Neural progenitor cell (in vitro differentiated cells): ENCODE data around the gene MGST3. TPM values are rescaled to one million over a fixed set of nuclear protein-coding genes. Genes with fewer than 3 reads are reported as not detected.

ENCODE experiments used
- DNase-seq: peaks from one replicate; pipeline ENCODE4 v3.0.0-alpha.2; 2016; ENCODE audit warnings: low spot score
- H2AFZ ChIP-seq: fragments of 200-600 bp; sonication (generic); replicated peaks from 2 replicates; pipeline ENCODE4 v1.6.1; 2016; ENCODE audit warnings: antibody characterized with exemption
- H3F3A ChIP-seq: fragments of 200-600 bp; sonication (generic); 2 replicates; pipeline ENCODE4 v1.6.1; 2016; ENCODE audit warnings: antibody characterized with exemption, low read depth
- H3K27ac ChIP-seq: fragments of 200-600 bp; sonication (generic); 2 replicates; pipeline ENCODE4 v1.5.1; 2016; ENCODE audit warnings: mild to moderate bottlenecking
- H3K27me3 ChIP-seq: fragments of 200-600 bp; sonication (generic); 2 replicates; pipeline ENCODE4 v1.6.1; 2016; ENCODE audit warnings: mild to moderate bottlenecking, moderate library complexity
- H3K36me3 ChIP-seq: fragments of 200-600 bp; sonication (generic); 2 replicates; pipeline ENCODE4 v1.5.1; 2016
- H3K4me1 ChIP-seq: fragments of 200-600 bp; sonication (generic); 2 replicates; pipeline ENCODE4 v1.6.1; 2016; ENCODE audit warnings: mixed run types
- H3K4me2 ChIP-seq: fragments of 200-600 bp; sonication (generic); 2 replicates; pipeline ENCODE4 v1.6.1; 2016
- H3K4me3 ChIP-seq: fragments of 200-600 bp; sonication (generic); 2 replicates; pipeline ENCODE4 v1.5.1; 2016
- H3K79me2 ChIP-seq: fragments of 200-600 bp; sonication (generic); 2 replicates; pipeline ENCODE4 v1.6.1; 2016; ENCODE audit warnings: low read depth
- H3K9ac ChIP-seq: fragments of 200-600 bp; sonication (generic); 2 replicates; pipeline ENCODE4 v1.6.1; 2016
- H3K9me3 ChIP-seq: fragments of 200-600 bp; sonication (generic); 2 replicates; pipeline ENCODE4 v1.5.1; 2016; ENCODE audit warnings: low read depth
- H4K20me1 ChIP-seq: fragments of 200-600 bp; sonication (generic); 2 replicates; pipeline ENCODE4 v1.6.1; 2016; ENCODE audit warnings: low read depth
- H3K27ac Mint-ChIP-seq: 3 replicates; pipeline ENCODE4 v1.8.0; 2021; ENCODE audit warnings: mixed read lengths
- H3K27me3 Mint-ChIP-seq: 2 replicates; pipeline ENCODE4 v1.8.0; 2022; ENCODE audit warnings: low read depth, mild to moderate bottlenecking, inconsistent platforms, moderate library complexity, mixed read lengths; ENCODE audit not compliant: insufficient read depth
- H3K36me3 Mint-ChIP-seq: 3 replicates; pipeline ENCODE4 v1.8.0; 2021; ENCODE audit warnings: mixed read lengths
- H3K4me1 Mint-ChIP-seq: 3 replicates; pipeline ENCODE4 v1.8.0; 2021; ENCODE audit warnings: mixed read lengths
- H3K4me3 Mint-ChIP-seq: 3 replicates; pipeline ENCODE4 v1.8.0; 2021; ENCODE audit warnings: mild to moderate bottlenecking, moderate library complexity, mixed read lengths
- H3K9me3 Mint-ChIP-seq: 3 replicates; pipeline ENCODE4 v1.8.0; 2020; ENCODE audit warnings: mixed read lengths
- EZH2 ChIP-seq: fragments of 200-600 bp; sonication (generic); IDR thresholded peaks from 2 replicates; pipeline ENCODE4 v1.6.1; 2017; ENCODE audit warnings: antibody characterized with exemption, mild to moderate bottlenecking, moderate library complexity
- EZH2phosphoT487 ChIP-seq: fragments of 200-600 bp; sonication (generic); IDR thresholded peaks from 2 replicates; pipeline ENCODE4 v1.6.1; 2017; ENCODE audit warnings: antibody characterized with exemption
- total RNA-seq: library from RNA; depleted of rRNA; stranded (reverse); fragments of >200 nt; gene quantifications from 2 replicates; pipeline ENCODE4 v1.2.3, GENCODE V29; 2015; ENCODE audit warnings: low replicate concordance
- TF ChIP-seq, protein P1 (sequence below): fragments of 200-600 bp; sonication (generic); IDR thresholded peaks from 2 replicates; pipeline ENCODE4 v1.5.1; 2017; ENCODE audit warnings: antibody characterized with exemption, mild to moderate bottlenecking

MGST3 gene
- total RNA-seq, 1 donor from 2014 or later: 69.7 TPM

DNA sequence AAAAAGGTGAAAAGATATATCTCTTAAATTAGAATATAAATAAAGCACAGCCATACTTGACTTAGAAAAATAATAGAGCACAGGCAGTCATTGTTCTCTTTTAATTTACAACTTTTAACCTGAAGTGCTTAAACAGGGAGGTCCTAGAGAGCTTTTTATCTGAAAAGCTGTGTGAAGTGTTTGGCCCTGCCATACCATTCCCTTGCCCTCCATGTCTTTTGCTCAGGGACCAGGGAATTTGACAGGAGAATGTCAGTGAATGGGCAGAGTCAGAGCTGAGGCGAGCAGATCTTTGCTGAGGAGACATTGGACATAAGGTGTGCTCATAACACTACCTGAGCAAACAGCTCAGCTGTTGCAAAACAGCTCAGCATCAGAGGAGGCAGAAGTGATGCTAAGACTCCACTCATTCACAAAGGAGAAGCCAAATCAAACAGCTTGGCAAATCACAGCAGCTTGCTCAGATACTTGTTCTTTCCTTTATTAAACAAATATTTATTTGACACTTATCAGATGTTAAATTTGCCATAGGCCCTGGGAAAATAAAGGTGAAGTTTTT lies 14.9 kb upstream of the MGST3 start:
- Histone ChIP-seq H4K20me1 (no peaks in the 10 kb centered on the region), H3K4me2 (no peak overlapping the region), H3F3A (no peaks in the 10 kb centered on the region), H3K9me3 (peaks cover 4% of the 10 kb centered on the region), H3K27me3 (no peaks in the 10 kb centered on the region), H3K4me1 (no peaks in the 10 kb centered on the region), H3K27ac (no peak overlapping the region), H3K4me3 (no peak overlapping the region), H3K36me3 (no peaks in the 10 kb centered on the region), H3K79me2 (no peaks in the 10 kb centered on the region), H3K9ac (no peak overlapping the region), H2AFZ (no peak overlapping the region)
- Mint-ChIP-seq H3K4me1 (no peaks in the 10 kb centered on the region), H3K9me3 (peaks cover 6% of the 10 kb centered on the region), H3K4me3 (no peak overlapping the region), H3K36me3 (no peaks in the 10 kb centered on the region), H3K27ac (no peak overlapping the region), H3K27me3 (peaks cover 3% of the 10 kb centered on the region)
- TF ChIP-seq, protein P1, sequence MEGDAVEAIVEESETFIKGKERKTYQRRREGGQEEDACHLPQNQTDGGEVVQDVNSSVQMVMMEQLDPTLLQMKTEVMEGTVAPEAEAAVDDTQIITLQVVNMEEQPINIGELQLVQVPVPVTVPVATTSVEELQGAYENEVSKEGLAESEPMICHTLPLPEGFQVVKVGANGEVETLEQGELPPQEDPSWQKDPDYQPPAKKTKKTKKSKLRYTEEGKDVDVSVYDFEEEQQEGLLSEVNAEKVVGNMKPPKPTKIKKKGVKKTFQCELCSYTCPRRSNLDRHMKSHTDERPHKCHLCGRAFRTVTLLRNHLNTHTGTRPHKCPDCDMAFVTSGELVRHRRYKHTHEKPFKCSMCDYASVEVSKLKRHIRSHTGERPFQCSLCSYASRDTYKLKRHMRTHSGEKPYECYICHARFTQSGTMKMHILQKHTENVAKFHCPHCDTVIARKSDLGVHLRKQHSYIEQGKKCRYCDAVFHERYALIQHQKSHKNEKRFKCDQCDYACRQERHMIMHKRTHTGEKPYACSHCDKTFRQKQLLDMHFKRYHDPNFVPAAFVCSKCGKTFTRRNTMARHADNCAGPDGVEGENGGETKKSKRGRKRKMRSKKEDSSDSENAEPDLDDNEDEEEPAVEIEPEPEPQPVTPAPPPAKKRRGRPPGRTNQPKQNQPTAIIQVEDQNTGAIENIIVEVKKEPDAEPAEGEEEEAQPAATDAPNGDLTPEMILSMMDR: no peak
- TF ChIP-seq EZH2phosphoT487: no peak
- no peak for TF ChIP-seq EZH2
- DNase-seq: no peak

- Histone ChIP-seq H3K4me2 (no peak overlapping the region), H3K9me3 (peaks cover 4% of the 10 kb centered on the region), H4K20me1 (no peaks in the 10 kb centered on the region), H3F3A (no peaks in the 10 kb centered on the region), H3K27ac (no peak overlapping the region), H3K27me3 (no peaks in the 10 kb centered on the region), H2AFZ (no peak overlapping the region), H3K36me3 (no peaks in the 10 kb centered on the region), H3K4me3 (no peak overlapping the region), H3K79me2 (no peaks in the 10 kb centered on the region), H3K4me1 (no peaks in the 10 kb centered on the region), H3K9ac (no peak overlapping the region)
- no peaks in the 10 kb centered on the region for H3K4me1 Mint-ChIP-seq
- H3K9me3 Mint-ChIP-seq: peaks cover 5% of the 10 kb centered on the region
- no peak overlapping the region for H3K4me3 Mint-ChIP-seq
- no peaks in the 10 kb centered on the region for H3K36me3 Mint-ChIP-seq
- H3K27ac Mint-ChIP-seq: no peak overlapping the region
- peaks cover 3% of the 10 kb centered on the region for H3K27me3 Mint-ChIP-seq
- TF ChIP-seq, protein P1: no peak
- no peak for TF ChIP-seq EZH2phosphoT487
- TF ChIP-seq EZH2: no peak
- no peak for DNase-seq
Measured at GRCh38 chr1:165616987-165617546, 14.0 kb upstream of the MGST3 start.

DNA sequence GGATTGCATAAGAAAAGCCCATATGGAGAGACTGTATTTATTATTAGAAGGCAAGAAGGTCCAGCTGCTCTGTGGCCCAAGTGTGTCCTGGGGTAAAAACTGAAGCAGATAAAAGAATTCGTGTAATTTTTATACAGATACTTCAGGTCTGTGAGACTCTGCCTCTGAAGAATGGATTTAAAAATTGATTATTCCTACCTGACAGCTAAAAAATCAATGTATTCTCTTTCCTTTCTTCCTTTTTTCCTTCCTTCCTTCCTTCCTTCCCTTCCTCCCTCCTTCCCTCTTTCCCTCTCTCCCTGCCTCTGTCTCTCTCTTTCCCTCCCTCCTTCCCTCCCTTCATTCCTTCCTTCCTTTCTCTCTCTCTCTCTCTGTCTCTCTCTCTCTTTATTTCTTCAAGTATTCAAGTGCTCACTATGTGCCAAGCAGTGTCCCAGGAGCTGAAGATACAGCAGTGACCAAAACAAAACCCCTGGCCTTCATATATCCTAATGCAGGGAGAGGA lies 11.3 kb upstream of the MGST3 start:
- no peak overlapping the region for H3K4me3 ChIP-seq
- Mint-ChIP-seq H3K4me3 (no peak overlapping the region), H3K27ac (no peak overlapping the region), H3K27me3 (no peaks in the 10 kb centered on the region), H3K36me3 (no peaks in the 10 kb centered on the region), H3K4me1 (no peaks in the 10 kb centered on the region), H3K9me3 (no peaks in the 10 kb centered on the region)
- H3K27me3 ChIP-seq: no peaks in the 10 kb centered on the region
- no peaks in the 10 kb centered on the region for H3K79me2 ChIP-seq
- no peak overlapping the region for H2AFZ ChIP-seq
- no peaks in the 10 kb centered on the region for H3F3A ChIP-seq
- H3K4me2 ChIP-seq: no peak overlapping the region
- no peak for DNase-seq
- H4K20me1 ChIP-seq: no peaks in the 10 kb centered on the region
- H3K9me3 ChIP-seq: peaks cover 4% of the 10 kb centered on the region
- no peak overlapping the region for H3K27ac ChIP-seq
- no peak overlapping the region for H3K9ac ChIP-seq
- TF ChIP-seq EZH2phosphoT487 (no peak), EZH2 (no peak)
- TF ChIP-seq, protein P1: no peak
- H3K36me3 ChIP-seq: no peaks in the 10 kb centered on the region
- no peaks in the 10 kb centered on the region for H3K4me1 ChIP-seq
